Retina (tissue), 1 donor: Measurements from ENCODE around the gene UMAD1.

Source experiments
- DNase-seq: peaks from one replicate; pipeline ENCODE4 v3.0.0-alpha.2; 2016

The UMAD1 gene

GRCh38 chr7:7850150-7850549 lies 209.6 kb downstream of the UMAD1 start:
- no peak for DNase-seq

GRCh38 chr7:7851381-7851780 lies 210.8 kb downstream of the UMAD1 start:
- no peak for DNase-seq

GRCh38 chr7:7851991-7852390 lies 211.4 kb downstream of the UMAD1 start:
- DNase-seq, result no peak

DNA sequence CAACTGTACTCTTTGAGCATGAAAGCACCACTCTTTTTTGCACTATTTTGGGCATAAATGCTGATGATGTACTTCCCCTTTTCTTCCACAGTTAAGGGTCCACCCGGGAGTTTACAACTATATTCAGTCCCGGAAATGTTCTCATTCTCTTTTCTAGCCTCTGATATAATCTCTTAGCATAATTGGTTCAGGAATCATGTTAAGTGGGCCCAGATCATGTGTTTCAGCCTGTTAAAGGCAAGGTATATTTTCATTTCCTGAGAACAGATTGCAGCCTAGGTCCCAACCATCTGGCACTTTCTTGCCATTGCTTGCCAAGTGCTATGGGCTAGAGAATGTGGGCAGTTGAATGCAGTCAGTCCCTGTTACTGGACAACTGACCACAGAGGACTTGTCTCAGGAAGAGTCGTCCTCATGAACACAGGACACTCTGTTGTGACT lies 216.6 kb downstream of the UMAD1 start:
- no peak for DNase-seq

GRCh38 chr7:7858559-7858958 lies 218.0 kb downstream of the UMAD1 start:
- no peak for DNase-seq

GRCh38 chr7:7859411-7859810 lies 218.9 kb downstream of the UMAD1 start:
- DNase-seq, result no peak

DNA sequence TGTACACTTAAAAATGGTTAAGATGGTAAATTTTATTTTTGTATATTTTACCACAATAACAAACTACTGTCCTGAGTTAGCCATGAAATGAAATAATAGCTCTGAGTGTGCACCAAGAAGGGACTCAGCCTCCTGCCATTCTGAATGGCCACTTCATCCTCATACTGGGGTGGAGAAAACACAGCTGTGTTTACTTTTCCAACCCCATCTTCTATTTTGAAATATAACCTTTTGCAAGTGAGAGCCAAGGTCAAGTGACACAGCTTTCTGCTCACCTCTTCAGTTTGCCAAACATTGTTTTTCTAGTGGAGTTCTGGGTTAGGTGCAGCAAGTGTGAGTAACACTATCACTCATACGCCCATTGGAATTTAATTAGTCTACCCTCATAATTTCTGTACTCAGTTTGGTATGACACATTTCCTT lies 220.7 kb downstream of the UMAD1 start:
- no peak for DNase-seq

GRCh38 chr7:7862393-7862792 lies 221.8 kb downstream of the UMAD1 start:
- DNase-seq, result no peak

- no peak for DNase-seq
These were observed 227.5 kb downstream of the UMAD1 start for GRCh38 chr7:7867846-7868571.

- DNase-seq, result no peak
These were observed 228.0 kb downstream of the UMAD1 start for GRCh38 chr7:7868572-7868899.

GRCh38 chr7:7869036-7869435 lies 228.5 kb downstream of the UMAD1 start:
- no peak for DNase-seq

DNA sequence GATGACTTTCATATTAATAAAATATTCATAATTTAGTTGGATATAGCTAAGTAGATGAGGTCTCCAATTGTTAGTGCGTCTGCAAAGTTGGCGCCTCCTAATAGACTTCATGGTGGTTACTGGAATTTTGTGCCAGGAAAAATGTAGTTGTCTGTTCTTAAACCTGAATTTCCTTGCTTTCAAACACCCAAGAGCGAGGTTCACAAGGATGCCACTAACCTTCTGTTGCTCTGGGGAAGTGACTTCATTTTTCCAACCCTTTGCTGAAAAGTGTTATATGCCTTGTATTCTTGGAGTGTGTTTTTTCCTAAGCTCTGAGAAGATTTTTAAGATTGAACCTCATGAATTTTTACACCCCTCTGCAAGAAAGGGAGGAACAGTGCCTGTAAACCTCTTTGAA lies 229.1 kb downstream of the UMAD1 start:
- DNase-seq, result no peak

DNA sequence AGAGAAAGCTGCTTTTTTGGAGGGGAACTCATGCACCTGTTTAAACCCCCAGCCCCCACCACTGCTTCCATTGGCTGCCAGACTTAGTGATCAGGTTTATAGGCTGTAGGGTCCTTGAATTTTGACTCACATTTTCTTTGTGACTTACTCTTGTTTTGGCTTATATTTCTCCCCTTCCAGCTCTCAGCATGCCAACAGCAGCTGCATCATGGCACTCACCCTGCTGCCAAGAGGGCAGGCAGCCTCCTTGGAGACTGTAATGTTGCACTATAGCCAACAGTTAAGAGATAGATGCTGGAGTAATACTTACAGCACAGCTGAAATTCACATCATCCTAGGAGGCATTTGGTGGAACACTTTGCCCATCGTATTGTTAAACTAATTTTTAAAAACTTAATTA lies 230.0 kb downstream of the UMAD1 start:
- DNase-seq, result no peak

- DNase-seq, result no peak
These were observed 235.9 kb downstream of the UMAD1 start for GRCh38 chr7:7876419-7876818.

DNA sequence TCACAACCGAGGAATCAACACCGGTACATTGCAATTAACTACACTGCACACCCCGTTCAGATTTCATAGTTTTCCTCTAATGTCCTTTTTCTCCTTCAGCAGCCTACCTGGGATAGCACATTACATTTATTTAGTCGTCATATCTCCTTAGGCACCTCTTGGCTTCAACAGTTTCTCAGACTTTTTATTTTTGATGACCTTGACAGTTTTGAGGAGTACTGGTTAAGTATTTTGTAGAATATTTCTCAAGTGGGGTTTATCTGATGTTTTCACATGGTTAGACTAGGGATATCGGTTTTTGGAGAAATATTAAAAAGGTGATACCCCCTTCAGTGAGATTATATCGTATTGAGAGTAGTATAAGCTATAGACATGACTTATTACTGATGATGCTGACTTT lies 241.0 kb downstream of the UMAD1 start:
- DNase-seq, result no peak

DNA sequence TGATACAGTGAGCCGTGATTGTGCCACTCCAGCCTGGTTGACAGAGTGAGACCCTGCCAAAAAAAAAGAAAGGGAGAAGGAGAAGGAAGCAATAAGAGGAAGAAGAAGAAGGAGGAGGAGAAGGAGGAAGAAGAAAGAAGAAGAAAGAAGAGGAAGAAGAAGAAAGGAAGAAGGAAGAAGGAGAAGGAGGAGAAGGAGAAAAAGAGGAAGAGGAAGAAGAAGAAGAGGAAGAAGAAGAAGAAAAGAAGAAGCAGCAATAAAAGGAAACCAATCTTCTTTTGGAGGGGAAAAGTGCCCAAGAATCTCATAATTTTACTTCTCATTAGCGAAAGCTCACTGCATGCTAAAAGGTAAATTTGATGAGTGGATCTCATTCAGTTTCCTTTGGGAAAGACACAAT lies 242.3 kb downstream of the UMAD1 start:
- DNase-seq, result no peak

DNA sequence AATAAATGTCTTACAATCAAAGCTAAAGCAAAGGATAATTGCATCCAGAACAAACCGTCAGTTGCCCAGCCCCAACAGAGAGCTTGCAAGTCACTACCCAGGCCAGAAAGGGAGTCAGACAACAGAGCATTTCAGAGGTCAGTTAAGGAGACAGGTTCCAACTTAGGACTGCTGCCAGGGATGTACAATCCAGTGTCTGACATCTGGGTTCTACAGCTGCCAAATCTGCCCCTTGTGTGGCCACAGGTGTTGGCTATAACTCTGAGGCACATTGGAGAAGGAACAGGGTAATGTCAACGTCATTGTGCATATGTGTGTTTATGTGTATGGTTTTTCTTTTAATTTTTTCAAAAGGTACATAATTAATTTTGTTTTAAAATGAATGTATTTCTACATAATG lies 242.8 kb downstream of the UMAD1 start:
- DNase-seq, result no peak

DNA sequence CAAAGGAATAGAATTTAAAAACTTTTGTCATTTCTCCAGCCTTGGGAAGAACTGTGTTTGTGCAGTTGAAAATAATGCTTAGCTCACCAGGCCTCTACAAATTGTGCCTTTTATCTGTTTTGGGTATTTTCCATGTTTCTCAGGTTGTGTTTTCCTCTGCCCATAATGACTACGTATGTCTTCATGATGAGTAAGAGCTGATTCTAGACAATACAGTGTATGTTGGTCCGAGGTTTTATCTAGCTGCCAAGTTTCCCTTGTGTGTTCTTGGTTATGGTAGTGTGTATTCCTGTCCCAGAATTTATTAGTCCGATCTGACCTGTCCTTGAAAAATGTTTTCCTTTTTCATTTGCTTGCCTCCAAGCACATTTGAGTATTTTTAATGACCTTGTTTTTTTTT lies 244.3 kb downstream of the UMAD1 start:
- no peak for DNase-seq

DNA sequence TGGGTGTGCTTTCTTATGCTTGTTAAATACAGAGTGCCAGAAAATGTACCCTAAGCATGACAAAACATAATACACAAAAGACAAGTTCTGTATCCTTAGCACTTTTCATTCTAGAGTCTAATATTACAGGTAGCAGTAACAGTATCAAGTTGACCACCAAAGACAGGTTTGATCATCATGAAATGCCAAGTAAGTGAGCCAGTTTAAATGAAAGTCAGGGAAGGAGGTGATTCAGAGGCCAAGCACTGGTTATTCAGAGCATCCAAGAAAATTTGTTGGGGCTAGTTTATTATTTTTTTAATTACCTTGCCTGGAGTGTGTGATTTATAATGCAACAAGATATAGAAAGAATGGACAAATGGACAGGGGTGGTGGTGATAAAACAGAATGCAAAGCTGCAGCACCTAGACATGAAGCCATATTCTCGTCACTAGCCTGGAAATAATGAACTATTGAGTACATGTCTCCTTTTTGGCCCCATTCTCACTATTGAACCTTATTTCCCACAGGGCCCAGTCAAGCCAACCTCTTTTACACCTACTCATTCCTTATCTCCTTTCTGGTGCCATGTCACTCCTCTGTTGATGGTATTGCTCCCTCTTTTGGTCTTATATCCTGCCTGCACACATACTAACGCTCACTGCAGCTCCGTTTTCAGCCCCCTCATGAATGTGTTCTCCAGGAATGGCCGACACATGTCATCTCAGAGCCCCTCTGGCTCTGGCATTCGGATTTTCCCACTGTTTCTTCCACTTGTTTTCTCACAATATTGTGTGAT lies 249.4 kb downstream of the UMAD1 start:
- DNase-seq, result no peak

GRCh38 chr7:7895004-7895650 lies 254.6 kb downstream of the UMAD1 start:
- peak; percentile 4 for DNase-seq

- DNase-seq, result no peak
These were observed 255.2 kb downstream of the UMAD1 start for GRCh38 chr7:7895754-7896153.

DNA sequence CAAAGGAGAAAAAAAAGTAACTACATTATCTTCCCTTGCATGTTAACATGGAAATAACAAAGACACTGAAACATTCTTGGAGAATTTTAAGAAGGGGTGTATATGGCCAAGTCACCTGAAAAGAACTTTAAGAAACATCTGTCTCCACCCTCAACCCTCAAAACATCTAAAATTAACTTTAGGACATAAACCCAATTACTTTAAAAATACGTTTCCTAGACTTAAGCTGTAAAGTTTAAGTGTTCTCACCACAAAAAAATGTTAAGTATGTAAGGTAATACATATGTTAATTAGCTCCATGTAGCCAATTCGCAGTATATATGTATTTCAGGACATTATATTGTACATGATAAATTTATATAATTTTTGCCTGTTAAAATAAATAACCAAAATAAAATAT lies 257.0 kb downstream of the UMAD1 start:
- no peak for DNase-seq

GRCh38 chr7:7897949-7898515 lies 257.5 kb downstream of the UMAD1 start:
- DNase-seq, result no peak

DNA sequence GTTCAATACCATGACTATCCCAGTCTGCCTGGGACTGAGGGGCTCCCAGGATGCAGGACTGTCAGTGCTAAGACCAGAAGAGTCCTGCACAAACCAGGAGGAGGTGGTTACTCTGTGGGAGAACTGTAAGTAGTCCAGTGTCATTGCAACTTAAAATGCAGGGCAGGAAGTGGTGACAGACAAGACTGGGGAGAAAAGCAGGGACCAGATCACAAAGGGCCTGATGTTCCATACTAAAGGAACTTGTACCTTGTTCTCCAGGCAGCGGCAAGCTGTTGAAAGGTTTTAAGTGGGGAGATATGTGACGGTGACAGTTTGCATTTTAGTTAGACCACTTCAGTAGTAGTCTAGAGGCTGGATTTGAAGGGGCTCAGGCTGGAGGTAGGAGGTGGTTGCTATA lies 262.3 kb downstream of the UMAD1 start:
- no peak for DNase-seq
